NCI-H226 (cell line): ENCODE results near the gene AKR7A2.
A peak's percentile ranks its signal among the peaks of the same experiment; 100 is the strongest.

ENCODE experiments used
- DNase-seq: peaks from one replicate; pipeline ENCODE4 v3.0.0-alpha.2; 2015

Gene AKR7A2

DNA sequence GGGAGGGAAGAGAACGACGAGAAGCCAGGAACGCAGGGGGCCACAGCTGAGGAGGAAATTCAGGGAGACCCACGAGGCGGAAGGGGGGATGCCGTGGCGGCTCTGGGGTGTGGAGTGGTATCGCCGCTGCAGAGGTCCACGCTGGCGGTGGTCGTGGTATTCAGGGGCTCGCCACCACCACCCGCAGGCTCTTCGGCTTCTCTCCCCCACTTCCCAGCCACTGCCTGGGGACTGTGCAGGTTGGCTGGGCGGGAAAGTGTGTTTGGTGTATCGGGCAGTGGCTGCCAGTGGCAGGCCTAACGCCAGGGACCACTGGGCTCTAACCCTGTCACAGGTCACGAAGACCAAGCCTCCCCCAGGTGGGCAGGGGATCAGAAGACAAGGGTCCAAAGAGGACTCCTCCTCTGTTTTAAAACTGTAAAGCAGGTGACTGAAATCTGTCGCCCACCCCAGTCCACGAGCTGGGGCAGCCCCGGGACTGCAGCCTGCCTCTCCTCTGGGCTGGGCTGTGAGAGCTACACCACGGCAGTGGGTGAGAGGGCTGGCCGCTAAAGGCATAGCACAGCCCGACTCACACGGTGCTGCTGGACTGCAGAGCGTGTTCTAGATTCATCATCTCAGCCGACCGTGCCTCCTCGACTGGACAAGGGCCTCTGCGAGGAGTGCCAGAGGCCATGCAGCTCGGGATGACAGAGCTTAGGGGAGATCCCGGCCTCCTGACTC is 31.1 kb upstream of the AKR7A2 start:
- no peak for DNase-seq

DNA sequence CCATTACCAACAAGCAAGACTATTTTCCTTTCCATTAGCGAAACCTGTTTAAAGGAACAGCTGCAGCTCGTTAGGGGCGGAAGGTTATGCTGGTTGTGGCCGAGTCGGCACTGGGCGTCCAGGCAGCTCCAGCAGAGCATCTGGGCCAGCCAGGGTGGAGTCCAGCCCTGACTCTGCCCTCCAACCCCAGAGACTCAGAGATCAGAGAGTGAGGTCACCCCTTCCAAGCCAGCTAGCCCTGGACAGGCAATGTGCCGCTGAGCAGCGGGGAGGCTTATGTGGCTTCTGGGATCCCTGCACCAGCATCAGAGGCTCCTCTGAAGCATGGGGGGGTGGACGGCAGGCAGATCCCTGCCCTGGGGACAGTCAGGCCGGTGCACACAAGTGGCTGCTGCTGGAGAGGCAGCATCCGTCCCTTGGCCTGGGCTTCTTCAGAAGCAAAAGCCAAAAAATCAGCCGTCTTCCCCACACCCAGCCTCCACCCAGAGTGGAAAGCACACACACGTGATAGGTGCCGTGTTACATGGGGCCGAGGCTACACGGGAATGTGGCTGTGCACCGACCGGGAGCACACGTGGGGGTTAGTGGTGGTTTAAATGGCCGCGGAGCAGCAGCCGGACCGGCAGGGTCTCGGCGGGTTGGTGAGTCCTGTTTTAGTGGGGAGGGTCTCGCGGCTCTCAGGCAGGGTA is 30.3 kb upstream of the AKR7A2 start:
- DNase-seq, result no peak

DNA sequence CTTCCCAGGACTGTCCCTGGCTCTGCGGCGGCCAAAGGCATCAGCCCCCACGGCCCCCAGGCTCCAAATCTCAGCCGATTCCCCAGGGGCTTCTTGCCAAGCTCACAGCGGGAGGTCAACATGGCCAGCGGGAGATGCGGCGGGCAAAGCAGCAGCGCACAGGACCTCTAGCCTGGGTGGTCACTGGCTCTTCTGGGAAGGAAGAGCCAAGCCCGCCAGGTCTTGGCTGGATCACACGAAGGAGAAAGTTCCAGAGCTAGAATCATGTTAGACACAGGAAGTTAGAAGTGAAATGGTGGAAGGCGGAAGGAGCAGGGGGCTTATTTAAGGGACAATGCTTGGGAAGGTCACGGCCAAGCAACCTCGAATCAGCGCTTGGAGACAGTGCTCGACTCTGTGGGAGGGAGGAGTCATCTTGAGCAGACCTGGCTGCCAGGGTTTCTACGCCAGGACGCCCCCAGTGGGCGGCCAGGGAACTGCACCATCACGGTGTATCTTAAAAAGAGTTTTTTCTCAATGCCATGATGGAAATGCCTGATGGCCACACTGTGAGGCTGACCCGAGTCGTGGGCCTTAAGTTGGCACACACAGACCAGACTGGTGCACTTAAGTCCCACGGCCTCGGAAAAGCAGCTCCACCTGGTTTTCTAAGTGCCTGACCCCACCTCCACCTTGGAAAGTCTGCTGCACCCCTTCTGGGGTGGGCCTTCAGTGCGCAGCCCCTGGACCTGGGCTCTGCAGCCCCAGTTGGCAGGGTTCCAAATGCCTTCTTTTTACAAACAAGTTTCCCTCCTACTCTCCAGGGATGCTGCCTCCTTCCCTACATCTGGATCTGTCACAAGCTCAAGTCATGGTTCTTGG is 29.5 kb upstream of the AKR7A2 start:
- peak; percentile 52 for DNase-seq

DNA sequence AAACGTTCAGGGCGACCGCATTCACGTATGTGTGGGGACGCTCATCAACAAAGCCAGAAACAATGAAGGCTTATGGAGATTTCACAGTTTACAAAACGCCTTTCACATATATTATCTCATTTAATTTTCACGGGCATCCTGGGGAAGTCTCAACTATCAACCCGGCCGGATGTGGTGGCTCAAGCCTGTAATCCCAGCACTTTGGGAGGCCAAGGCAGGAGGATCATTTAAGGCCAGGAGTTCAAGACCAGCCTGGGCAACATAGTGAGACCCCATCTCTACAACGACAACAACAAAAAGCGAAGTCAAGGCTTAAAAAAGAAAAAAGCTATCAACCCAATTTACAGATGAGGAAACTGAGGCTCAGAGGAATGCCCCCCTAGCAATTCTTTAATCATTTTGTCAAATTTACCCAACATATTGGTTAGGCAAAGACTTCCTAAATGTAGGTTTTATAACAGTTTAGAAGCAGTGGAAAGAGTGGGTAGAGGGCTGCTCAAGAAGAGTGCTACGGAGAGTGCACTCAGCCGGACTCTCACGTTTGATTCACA is 28.5 kb upstream of the AKR7A2 start:
- DNase-seq, result no peak

DNA sequence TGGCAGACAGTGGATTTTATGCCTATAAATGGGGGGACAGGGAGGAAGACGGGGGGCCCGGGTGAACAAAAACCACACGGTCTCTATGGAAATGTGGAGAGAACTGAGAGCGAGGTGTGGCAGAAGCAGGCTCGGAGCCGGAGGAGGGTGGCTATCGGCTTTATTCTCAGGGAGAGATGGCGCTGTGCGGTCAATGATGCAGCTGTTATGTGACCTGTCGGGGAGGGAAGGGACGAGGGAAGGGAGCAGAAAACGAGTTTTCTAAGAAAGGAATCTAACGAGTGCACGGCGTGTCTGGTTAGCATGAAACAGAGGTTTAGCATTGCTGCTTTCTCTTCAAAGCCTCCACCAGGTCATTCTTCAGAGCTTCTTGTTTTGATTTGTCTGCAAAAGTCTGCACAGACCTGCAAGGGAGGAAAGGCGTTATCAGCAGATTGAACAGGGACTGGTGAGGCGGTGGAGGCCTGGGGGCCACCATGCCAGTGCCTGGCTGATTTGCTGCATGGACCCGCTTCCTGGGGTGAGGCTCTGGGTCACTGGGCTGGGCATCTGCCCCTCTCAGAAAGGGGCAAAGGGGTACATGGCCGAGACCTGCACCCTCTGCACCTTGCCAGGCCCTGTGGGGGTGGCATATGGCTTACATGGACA is 27.4 kb upstream of the AKR7A2 start:
- DNase-seq, result no peak

DNA sequence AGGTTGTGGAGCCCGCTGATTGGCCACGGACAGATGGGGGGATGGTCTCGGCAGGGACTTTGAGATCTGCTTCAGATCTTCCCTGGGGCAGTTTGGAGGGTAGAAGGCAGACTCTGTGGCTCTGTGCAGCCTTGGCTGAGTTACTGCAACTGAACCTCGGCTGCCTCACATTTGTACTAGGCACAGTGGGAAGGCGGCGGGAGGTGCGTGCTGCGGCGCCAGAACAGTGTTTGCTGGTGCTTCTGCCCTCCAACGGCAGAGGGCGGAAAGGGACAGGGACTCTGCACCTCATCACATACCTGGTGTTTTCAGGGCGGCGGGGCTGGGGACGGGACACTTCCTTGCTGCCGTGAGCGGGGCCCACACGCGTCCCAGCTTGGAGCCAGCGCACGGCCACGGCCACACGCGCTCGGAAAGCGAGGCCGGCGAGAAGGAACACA is 26.4 kb upstream of the AKR7A2 start:
- DNase-seq, result no peak

DNA sequence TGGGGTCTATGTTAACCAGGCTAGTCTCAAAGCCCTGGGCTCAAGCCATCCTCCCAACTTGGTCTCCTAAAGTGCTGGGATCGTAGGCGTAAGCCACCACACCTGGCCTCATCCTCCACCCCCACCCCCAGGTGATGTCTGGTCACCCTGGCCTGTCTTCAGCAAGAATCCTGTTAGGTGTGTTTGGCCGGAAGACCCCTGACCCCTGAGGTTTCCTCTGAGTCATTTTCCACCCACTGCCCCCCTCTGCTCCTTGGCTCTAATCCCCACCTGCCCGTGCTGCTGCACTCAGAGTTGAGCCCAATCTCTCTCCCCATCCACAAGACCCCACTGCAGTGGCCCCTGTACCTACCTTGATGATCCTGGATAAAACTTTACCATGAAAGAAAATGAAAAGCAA is 25.3 kb upstream of the AKR7A2 start:
- no peak for DNase-seq

DNA sequence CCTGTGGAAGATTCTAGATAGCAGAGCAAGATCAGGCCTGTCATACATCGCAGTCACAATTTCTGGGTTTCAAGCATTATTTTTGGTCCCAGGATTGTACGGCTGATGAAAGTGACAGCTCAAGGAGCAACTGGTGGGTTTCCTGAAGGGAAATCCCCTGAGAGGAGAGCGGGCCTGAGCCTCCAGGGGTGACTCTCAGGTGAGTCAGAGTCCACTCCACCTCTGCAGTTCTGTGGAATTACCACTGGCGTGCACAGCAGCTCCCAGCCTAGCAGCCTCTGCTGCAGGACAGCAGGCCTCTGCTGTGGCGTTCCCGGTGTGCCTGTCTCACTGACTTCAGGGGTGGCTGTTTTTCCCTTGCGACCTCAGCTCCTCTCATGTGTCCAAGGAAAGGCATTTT is 24.6 kb upstream of the AKR7A2 start:
- peak; percentile 54 for DNase-seq

DNA sequence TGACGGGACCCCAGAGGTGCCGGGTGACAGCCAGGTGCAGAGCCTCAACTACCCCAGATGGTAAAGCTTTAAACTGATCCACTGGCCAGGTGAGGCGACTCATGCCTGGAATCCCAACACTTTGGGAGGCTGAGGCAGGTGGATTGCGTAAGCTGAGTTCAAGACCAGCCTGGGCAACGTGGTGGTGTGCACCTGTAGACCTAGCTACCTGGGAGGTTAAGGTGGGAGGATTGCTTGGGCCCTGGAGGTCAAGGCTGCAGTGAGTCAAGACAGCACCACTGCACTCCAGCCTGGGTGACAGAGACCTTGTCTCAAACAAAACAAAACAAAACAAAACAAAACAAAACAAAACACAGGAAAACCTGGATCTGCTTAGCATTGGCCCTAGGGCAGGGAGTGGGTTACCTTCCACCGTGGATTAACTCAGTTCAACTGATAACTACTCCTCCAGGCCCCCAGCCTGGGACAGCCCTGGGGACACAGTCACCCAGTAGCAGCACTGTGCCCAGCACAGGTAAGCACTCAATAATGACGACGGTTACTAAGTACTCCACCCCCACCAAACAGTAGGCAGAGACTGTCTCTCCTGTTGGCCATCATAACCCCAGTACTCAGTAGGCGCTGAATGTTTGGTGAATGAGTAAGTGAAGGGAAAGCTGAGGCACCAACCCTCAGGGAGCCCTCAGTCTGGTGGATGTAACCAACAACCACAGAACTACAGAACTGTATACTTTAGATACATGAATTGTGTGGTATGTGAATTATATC is 21.8 kb upstream of the AKR7A2 start:
- no peak for DNase-seq

DNA sequence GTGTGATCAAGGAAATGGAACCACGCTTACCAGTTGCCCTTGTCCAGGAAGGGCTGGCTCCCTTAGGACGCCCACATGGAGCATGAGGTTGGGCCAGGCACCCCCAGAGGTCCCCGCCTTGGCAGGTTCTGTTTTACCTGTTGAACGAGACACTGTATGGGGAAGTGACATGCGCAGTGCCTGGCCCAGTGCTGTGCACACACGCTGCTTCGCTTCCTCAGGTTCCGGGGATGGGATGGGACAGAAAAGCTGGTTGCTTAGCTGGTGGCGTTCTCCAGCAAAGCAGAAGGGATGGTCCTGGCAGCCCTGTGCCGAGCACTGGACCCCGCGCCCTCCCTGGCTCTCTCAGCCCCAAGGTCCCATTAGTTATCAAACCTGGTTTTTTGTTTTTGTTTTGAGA is 20.9 kb upstream of the AKR7A2 start:
- DNase-seq, result no peak

DNA sequence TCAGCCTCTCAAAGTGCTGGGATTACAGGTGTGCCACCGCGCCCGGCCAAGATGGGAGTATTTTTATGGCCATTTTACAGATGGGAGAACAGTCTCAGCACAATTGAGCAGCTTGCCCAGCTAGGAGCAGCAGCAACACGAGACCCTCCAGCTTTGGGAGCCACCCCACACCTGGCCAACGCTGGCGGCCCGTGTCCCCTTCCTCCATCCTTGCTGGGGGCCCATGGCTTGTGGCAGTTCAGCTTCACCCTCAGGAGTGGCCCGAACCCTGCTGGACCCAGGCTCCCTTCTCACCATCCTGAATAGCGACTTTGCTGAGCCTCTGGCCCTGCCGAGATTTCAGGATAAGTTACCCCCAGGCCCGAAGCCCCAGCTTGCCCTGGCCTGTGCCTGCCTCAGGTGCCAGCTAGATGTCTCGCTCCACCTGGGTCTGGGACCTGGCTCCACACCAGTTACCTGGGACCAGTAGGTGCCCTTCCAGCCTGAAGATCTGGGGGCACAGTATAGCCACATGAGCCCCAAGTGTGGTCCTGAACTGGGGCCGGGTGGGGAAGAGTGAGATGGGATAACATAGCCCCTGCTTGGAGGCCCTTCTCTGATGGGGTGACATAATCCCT is 19.4 kb upstream of the AKR7A2 start:
- no peak for DNase-seq

DNA sequence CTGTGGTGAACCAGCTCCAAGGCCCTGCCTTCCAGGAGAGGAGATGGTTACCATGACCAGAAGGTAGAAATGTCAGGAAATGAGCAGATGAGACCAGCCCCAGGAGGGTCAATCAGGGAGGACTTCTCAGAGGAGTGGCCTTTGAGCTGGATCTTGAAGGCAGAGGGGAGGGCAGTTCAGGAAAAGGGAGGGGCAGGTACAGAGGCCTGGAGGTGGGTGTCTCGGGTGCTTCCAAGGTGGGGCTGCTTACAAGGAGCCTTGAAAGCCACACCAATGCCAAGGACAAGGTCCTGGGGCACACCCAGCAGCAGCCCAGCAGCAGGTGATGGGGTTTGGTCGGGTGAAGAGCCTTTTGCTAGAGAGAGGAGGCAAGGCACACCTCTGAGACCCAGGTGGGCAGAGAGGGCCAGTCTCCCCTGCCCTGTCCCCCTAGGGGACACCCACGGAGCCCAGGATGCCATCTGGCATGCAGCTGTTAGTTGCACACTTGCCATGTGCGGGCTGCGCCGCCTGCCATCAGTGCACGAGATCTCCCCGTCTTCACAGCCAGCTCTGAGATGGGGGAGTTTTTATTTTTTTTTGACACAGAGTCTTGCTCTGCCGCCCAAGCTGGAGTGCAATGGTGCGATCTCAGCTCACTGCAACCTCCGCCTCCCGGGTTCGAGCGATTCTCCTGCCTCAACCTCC is 18.6 kb upstream of the AKR7A2 start:
- no peak for DNase-seq

DNA sequence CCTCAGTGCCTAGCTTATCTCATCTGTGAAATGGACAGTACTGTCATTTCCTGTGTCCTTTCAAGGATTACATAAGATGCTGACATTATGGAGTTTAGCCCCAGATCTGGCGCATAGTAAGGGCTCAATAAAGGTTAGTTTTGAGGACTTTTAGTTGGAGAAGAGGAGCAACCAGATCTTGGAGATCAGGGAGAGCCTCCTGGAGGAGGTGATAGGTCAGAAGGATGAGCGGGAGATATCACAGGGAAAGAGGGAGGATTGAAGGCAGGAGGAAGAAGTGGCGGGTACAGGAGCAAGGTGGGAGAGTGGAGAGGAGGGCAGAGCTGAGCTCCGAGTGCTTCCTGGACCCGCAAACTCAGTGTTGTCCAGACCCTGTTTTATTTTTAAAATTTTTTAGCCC is 17.7 kb upstream of the AKR7A2 start:
- no peak for DNase-seq

DNA sequence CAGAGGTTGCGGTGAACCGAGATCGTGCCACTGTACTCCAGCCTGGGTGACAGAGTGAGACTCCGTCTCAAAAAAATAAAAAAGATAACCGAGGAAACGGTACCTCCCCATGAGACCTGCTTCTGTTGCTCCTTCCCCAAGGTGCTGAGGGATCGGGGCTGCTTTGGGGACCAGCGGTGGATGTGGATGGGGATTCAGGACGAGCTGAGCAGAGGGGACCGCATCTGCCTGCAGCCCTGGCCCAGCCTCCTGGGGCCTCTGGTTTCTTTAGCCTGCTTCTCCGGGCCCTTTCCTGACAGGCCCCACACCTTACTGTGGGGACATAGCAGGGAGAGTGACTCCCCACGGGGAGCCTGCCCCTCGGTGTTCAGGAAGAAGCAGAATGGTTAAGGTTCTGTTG is 17.2 kb upstream of the AKR7A2 start:
- no peak for DNase-seq

DNA sequence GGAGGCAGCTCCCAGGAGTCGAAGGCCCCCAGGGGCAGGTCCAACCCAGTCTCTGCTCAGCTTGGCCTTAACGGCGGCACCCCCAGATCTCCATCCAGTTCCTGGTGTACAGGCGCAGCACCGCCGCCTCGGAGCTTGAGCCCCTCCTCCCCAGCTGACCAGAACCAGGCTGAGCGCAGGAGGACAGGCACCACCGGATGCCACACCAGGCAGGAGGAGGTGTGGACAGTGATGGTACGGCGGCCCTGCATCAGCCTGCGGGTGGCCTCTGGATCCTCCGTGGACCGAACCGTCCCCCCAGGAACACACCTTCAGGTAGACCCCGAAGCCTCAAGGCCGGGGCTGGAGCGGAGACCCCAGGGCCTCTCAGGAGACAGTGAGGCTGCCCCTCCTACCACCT is 16.5 kb upstream of the AKR7A2 start:
- DNase-seq, result no peak

DNA sequence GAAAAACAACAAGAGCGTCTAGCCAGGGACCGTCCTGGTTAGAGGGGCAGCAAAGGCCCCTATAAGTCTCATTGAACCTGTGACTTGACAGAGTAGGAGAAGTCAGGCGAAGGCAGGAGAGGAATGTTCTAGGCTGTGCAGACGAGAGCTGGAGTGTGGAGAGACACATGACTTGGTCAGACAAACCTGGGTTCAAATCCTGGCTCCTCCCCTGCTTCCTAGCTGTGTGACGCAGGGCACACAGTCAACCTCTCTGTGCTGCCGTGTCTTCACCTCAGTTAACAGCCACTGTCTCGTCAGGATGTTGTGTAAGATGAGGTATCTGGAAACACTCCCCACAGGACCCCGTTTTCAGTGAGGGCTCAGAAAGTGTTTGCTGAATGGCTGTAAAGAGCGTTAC is 15.8 kb upstream of the AKR7A2 start:
- DNase-seq, result no peak

DNA sequence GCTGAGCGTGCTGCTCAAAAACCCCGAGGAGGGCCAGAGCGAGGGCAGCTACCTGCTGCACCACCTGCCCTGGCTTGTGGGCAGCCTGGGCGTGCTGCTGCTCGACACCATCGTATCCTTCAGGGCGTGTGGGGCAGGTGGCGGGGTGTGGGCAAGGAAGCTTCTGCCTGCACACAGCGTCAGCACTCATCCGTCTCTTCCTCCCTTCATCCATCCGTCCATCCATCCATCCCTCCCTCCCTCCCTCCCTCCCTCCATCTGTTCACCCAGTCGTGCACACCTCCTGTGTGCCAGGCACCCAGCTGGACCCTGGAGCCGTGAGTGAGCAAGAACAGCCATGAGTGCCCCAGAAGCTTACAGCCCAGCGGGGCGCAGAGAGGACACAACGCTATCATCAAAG is 15.4 kb upstream of the AKR7A2 start:
- no peak for DNase-seq

DNA sequence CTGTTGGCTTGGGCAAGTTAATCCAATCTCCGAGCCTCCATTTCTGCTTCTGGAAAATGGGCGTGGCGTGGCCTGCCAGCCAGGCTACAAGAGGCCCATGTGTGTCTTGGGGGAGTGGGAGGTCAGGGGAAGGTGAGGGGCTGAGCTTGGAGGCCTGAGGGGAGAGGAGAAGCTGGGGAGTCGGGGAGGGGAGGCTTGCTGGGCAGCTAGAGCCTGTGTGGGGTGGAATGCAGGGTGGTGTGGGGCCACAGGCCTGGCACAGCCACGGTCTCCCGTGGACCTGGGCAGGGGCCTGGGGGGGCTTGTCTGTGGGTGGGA is 14.8 kb upstream of the AKR7A2 start:
- DNase-seq, result no peak

DNA sequence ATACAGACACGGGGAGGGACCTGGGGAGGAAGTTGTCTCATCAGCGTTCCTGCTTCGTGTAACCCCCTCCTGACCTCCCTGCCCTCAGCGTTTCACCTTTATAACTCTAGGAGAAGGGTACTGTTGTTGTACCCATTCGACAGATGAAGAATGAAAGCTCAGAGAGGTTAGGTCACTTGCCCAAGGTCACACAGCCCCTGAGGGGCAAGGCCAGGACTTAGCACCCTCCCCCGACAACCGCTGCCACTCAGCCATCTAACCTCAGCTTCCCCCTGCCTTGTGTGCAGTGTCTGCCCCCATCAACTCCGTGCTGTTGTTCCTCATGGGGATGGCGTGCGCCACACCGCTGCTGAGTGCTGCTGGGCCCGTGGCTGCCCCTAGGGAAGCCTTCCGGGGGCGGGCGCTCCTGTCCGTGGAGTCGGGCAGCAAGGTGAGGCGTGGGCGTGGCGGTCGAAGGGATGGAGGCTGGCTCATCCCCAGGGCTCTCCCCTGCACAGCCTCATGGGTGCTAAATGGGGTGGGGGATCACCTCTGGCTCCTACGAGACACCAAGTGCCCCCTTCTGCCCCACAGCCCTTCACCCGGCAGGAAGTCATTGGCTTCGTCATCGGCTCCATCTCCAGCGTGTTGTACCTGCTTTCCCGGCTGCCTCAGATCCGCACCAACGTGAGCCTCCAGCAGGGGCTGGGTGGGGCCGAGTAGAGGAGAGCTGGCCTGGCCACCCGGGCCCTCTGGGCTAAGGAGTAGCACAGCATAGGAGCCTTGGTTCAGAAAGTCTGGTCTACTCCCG is 14.2 kb upstream of the AKR7A2 start:
- no peak for DNase-seq

DNA sequence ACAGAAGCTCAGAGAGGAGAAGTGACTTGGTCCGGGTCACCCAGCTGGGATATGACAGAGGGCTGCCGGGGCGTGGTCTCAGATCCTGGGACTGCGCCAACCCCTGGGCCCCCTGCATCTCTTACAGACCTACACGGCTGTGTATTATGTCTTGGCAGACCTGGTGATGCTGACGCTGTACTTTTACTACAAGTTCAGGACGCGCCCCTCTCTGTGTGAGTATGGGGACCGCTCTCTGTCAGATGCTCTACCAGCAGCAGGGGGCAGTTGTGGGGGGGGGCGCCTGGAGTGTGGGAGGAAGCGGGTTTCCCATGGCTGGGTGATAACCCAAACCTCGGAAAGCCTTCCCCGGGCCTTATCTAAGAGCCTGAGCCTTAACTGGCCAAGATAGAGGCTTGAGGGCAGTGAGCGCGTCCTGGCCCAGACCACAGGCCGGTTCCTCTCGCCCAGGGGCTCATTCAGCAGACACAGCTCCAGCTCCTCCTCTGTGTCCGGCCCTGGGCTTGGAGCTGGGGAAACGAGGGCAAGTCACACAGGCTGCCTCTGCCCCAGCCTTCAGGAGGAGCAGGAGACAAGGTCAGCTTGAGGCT is 13.5 kb upstream of the AKR7A2 start:
- DNase-seq, result peak; percentile 49
